ENCODE results near the gene PLA2G6.
"Not testable (repeated sequence)": the region's sequence is repeated elsewhere in the genome, so short reads cannot be mapped to it uniquely, and the experiment has no call there.

The PLA2G6 gene

GRCh38 chr22:38191731-38192474 lies 10.3 kb upstream of the PLA2G6 start:
- DNase-seq (ENCODE audit: low read depth in 2 of 3, low spot score in 1 of 3), result no peak

- DNase-seq (ENCODE audit: low read depth in 2 of 3, low spot score in 1 of 3), result no peak
Measured at GRCh38 chr22:38191055-38191454, 9.4 kb upstream of the PLA2G6 start.

- no peak for DNase-seq (ENCODE audit: low read depth in 2 of 3, low spot score in 1 of 3)
Measured at GRCh38 chr22:38190581-38190980, 9.0 kb upstream of the PLA2G6 start.

GRCh38 chr22:38189104-38189503 lies 7.5 kb upstream of the PLA2G6 start:
- no peak for DNase-seq (ENCODE audit: low read depth in 2 of 3, low spot score in 1 of 3)

GRCh38 chr22:38187413-38188212 lies 6.0 kb upstream of the PLA2G6 start:
- no peak for DNase-seq (ENCODE audit: low read depth in 2 of 3, low spot score in 1 of 3)

GRCh38 chr22:38186429-38186828 lies 4.8 kb upstream of the PLA2G6 start:
- DNase-seq (ENCODE audit: low read depth in 2 of 3, low spot score in 1 of 3), result no peak

- no peak for DNase-seq (ENCODE audit: low read depth in 2 of 3, low spot score in 1 of 3)
Measured at GRCh38 chr22:38184788-38185187, 3.2 kb upstream of the PLA2G6 start.

GRCh38 chr22:38180841-38181452 lies 683 bp downstream of the PLA2G6 start:
- no peak for DNase-seq (ENCODE audit: low read depth in 2 of 3, low spot score in 1 of 3)

- DNase-seq (ENCODE audit: low read depth in 2 of 3, low spot score in 1 of 3), result not testable (repeated sequence)
Measured at GRCh38 chr22:38178605-38178937, 3.1 kb downstream of the PLA2G6 start.

- no peak for DNase-seq (ENCODE audit: low read depth in 2 of 3, low spot score in 1 of 3)
Measured at GRCh38 chr22:38177926-38178604, 3.6 kb downstream of the PLA2G6 start.

- DNase-seq (ENCODE audit: low read depth in 2 of 3, low spot score in 1 of 3), result not testable (repeated sequence)
Measured at GRCh38 chr22:38177571-38177925, 4.1 kb downstream of the PLA2G6 start.

GRCh38 chr22:38177044-38177443 lies 4.6 kb downstream of the PLA2G6 start:
- DNase-seq (ENCODE audit: low read depth in 2 of 3, low spot score in 1 of 3), result no peak

- peak in 1 of 3 donors; percentile 24 for DNase-seq (ENCODE audit: low read depth in 2 of 3, low spot score in 1 of 3)
Measured at GRCh38 chr22:38176170-38176741, 5.4 kb downstream of the PLA2G6 start.

- DNase-seq (ENCODE audit: low read depth in 2 of 3, low spot score in 1 of 3), result no peak
Measured at GRCh38 chr22:38175206-38176118, 6.2 kb downstream of the PLA2G6 start.

GRCh38 chr22:38174626-38175025 lies 7.0 kb downstream of the PLA2G6 start:
- DNase-seq (ENCODE audit: low read depth in 2 of 3, low spot score in 1 of 3), result no peak

- DNase-seq (ENCODE audit: low read depth in 2 of 3, low spot score in 1 of 3), result no peak
Measured at GRCh38 chr22:38173641-38173906, 8.1 kb downstream of the PLA2G6 start.

- no peak for DNase-seq (ENCODE audit: low read depth in 2 of 3, low spot score in 1 of 3)
Measured at GRCh38 chr22:38172832-38173640, 8.6 kb downstream of the PLA2G6 start.

- no peak for DNase-seq (ENCODE audit: low read depth in 2 of 3, low spot score in 1 of 3)
Measured at GRCh38 chr22:38171927-38172831, 9.5 kb downstream of the PLA2G6 start.

- DNase-seq (ENCODE audit: low read depth in 2 of 3, low spot score in 1 of 3), result no peak
Measured at GRCh38 chr22:38170469-38170868, 11.2 kb downstream of the PLA2G6 start.
